HCT116 (cell line): ENCODE results near the gene FSTL4. TPM values are rescaled to one million over a fixed set of nuclear protein-coding genes. Genes with fewer than 3 reads are reported as not detected.

Experiments used
- ATAC-seq: fragments of 200-7000 bp; cut with Tn5 transposase; 2 replicates; pipeline ENCODE4 v1.9.1; 2020; ENCODE audit warnings: mild to moderate bottlenecking, moderate library complexity
- BruUV-seq: library from RNA; stranded (reverse); fragments of 400-500 nt; replicated peaks from 2 replicates; lab custom pipeline; 2021; lab: Mats Ljungman, UMichigan
- CTCF ChIA-PET: fragments of 300-600 bp; sonication (Branson Sonifier 250); formaldehyde crosslinking; loops from one replicate; lab custom pipeline; 2021; ENCODE audit warnings: antibody characterized with exemption; lab: Charles Lee
- POLR2A ChIA-PET: fragments of 300-600, 350-600 bp; sonication (Branson Sonifier 250); formaldehyde crosslinking; loops from one replicate; lab custom pipeline; 2021; ENCODE audit warnings: antibody characterized with exemption; lab: Charles Lee
- RAD21 ChIA-PET, 2 experiments: fragments of 300-600 bp; sonication (Branson Sonifier 250); formaldehyde crosslinking; loops; one replicate each; lab custom pipeline; 2023; ENCODE audit warnings: low total read pairs in 2 of 2; ENCODE audit not compliant: uncharacterized antibody in 2 of 2, unreplicated experiment in 2 of 2, low non-redundant PET in 1 of 2; lab: Charles Lee
- DNase-seq: peaks from one replicate; pipeline ENCODE4 v3.0.0-alpha.2; 2010; ENCODE audit warnings: low read depth, low spot score
- H2AFZ ChIP-seq: fragments of 200-600 bp; shearing (Covaris generic), sonication (generic); 2 replicates; pipeline ENCODE4 v1.6.1; 2017; ENCODE audit warnings: low read depth, mixed run types, mixed read lengths, antibody characterized with exemption, low read length; ENCODE audit not compliant: poor library complexity, severe bottlenecking
- H3K27ac ChIP-seq: 2 replicates; pipeline ENCODE4 v1.5.1; 2012; ENCODE audit warnings: low read depth, low read length
- H3K27me3 ChIP-seq: fragments of 200-600 bp; sonication (generic); 2 replicates; pipeline ENCODE4 v1.6.1; 2016; ENCODE audit warnings: mixed run types, low read length, mixed read lengths; ENCODE audit not compliant: insufficient read depth
- H3K36me3 ChIP-seq, 2 experiments: fragments of 200-500 bp in 1 of 2; fragments of 200-600 bp in 1 of 2; sonication (Bioruptor generic) in 1 of 2; sonication (generic) in 1 of 2; 2 replicates each; pipeline versions ENCODE4 v1.5.1 to v1.6.1; 2014 to 2016; ENCODE audit warnings: low read length in 2 of 2, inconsistent platforms in 1 of 2, mixed read lengths in 1 of 2, mixed run types in 1 of 2; ENCODE audit not compliant: insufficient read depth in 2 of 2, control insufficient read depth in 1 of 2
- H3K4me1 ChIP-seq, 2 experiments: fragments of 200-600 bp in 1 of 2; sonication (generic) in 1 of 2; 2 replicates each; pipeline versions ENCODE4 v1.5.1 to v1.6.1; 2012 to 2017; ENCODE audit warnings: low read length in 2 of 2, inconsistent platforms in 1 of 2, mild to moderate bottlenecking in 1 of 2, mixed read lengths in 1 of 2, mixed run types in 1 of 2, moderate library complexity in 1 of 2; ENCODE audit not compliant: insufficient read depth in 2 of 2, control insufficient read depth in 1 of 2
- H3K4me2 ChIP-seq: fragments of 200-600 bp; sonication (generic); 2 replicates; pipeline ENCODE4 v1.6.1; 2017; ENCODE audit warnings: mixed run types, low read length, mixed read lengths
- H3K4me3 ChIP-seq, 2 experiments: fragments of 200-600 bp in 1 of 2; sonication (generic) in 1 of 2; replicated peaks in 1 of 2; 2 replicates each; pipeline ENCODE4 v1.5.1; 2011 to 2016; ENCODE audit warnings: low read length in 2 of 2, control low read depth in 1 of 2, low read depth in 1 of 2, mild to moderate bottlenecking in 1 of 2, mixed read lengths in 1 of 2, mixed run types in 1 of 2
- H3K79me2 ChIP-seq: fragments of 200-600 bp; sonication (generic); 2 replicates; pipeline ENCODE4 v1.6.1; 2017; ENCODE audit warnings: mild to moderate bottlenecking, mixed run types, low read length, moderate library complexity, mixed read lengths; ENCODE audit not compliant: insufficient read depth
- H3K9ac ChIP-seq: fragments of 200-600 bp; sonication (generic); 2 replicates; pipeline ENCODE4 v1.6.1; 2016; ENCODE audit warnings: low read length, mixed read lengths
- H3K9me2 ChIP-seq: fragments of 200-600 bp; sonication (generic), shearing (Covaris generic); 2 replicates; pipeline ENCODE4 v1.6.1; 2017; ENCODE audit warnings: mixed run types, mild to moderate bottlenecking, moderate library complexity; ENCODE audit not compliant: insufficient read depth
- H3K9me3 ChIP-seq, 2 experiments: fragments of 200-500 bp in 1 of 2; fragments of 200-600 bp in 1 of 2; sonication (Bioruptor generic) in 1 of 2; sonication (generic) in 1 of 2; 2 replicates each; pipeline ENCODE4 v1.6.1; 2014 to 2017; ENCODE audit warnings: low read length in 2 of 2, mixed read lengths in 2 of 2, inconsistent platforms in 1 of 2, low read depth in 1 of 2, mild to moderate bottlenecking in 1 of 2, mixed run types in 1 of 2, moderate library complexity in 1 of 2; ENCODE audit not compliant: control insufficient read depth in 1 of 2, insufficient read depth in 1 of 2
- H4K20me1 ChIP-seq: fragments of 200-600 bp; sonication (generic), shearing (Covaris generic); 2 replicates; pipeline ENCODE4 v1.6.1; 2017; ENCODE audit warnings: mixed run types, mild to moderate bottlenecking, moderate library complexity; ENCODE audit not compliant: insufficient read depth
- CBX3 ChIP-seq: IDR thresholded peaks from 2 replicates; pipeline ENCODE4 v1.6.1; 2012; ENCODE audit warnings: low read depth
- EGR1 ChIP-seq: IDR thresholded peaks from 2 replicates; pipeline ENCODE4 v1.6.1; 2012; ENCODE audit warnings: low read depth
- FOSL1 ChIP-seq: IDR thresholded peaks from 2 replicates; pipeline ENCODE4 v1.6.1; 2012; ENCODE audit warnings: low read depth
- POLR2AphosphoS5 ChIP-seq: IDR thresholded peaks from 2 replicates; pipeline ENCODE4 v1.6.1; 2011; ENCODE audit warnings: mild to moderate bottlenecking, low read depth, low read length, moderate library complexity
- SRF ChIP-seq: IDR thresholded peaks from 2 replicates; pipeline ENCODE4 v1.6.1; 2012; ENCODE audit warnings: low read depth
- YY1 ChIP-seq: IDR thresholded peaks from 2 replicates; pipeline ENCODE4 v1.6.1; 2011; ENCODE audit warnings: low read length, low read depth, moderate library complexity, mild to moderate bottlenecking; ENCODE audit not compliant: insufficient replicate concordance; ENCODE audit errors: extremely low read depth
- ZFX ChIP-seq: fragments of 450-650 bp; IDR thresholded peaks from 2 replicates; pipeline ENCODE4 v1.6.1; 2017
- intact Hi-C: fragments of 100-400 bp; cut with micrococcal nuclease; formaldehyde crosslinking; loops from 2 replicates; pipeline ENCODE4 v1.10.0; 2022
- total RNA-seq: library from RNA; stranded (reverse); gene quantifications from one replicate; pipeline ENCODE4 v1.2.1, GENCODE V29; 2021; ENCODE audit not compliant: unreplicated experiment
- TF ChIP-seq, protein P1 (sequence below): IDR thresholded peaks from 2 replicates; pipeline ENCODE4 v1.6.1; 2012
- TF ChIP-seq, protein P2 (sequence below): IDR thresholded peaks from 2 replicates; pipeline ENCODE4 v1.6.1; 2012
- TF ChIP-seq, protein P3 (sequence below): IDR thresholded peaks from 2 replicates; pipeline ENCODE4 v1.6.1; 2011; ENCODE audit warnings: mild to moderate bottlenecking, low read length, moderate library complexity; ENCODE audit not compliant: insufficient replicate concordance; ENCODE audit errors: extremely low read depth

FSTL4 gene
- total RNA-seq, 1 experiment from 2014 or later, result 0.37 TPM

- H3K36me3 ChIP-seq, result no peaks in the 10 kb centered on the region
- RAD21 ChIA-PET, result interaction anchor here (1.0 to 1.2 kb wide), 2 partner anchors 133 to 135 kb away, joined by 3 read pairs; no protein-coding TSS in a partner anchor
- no peak for DNase-seq
- no peak for TF ChIP-seq FOSL1
- TF ChIP-seq, protein P1, sequence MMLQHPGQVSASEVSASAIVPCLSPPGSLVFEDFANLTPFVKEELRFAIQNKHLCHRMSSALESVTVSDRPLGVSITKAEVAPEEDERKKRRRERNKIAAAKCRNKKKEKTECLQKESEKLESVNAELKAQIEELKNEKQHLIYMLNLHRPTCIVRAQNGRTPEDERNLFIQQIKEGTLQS, result no peak
- TF ChIP-seq SRF, result no peak
- no peak for TF ChIP-seq EGR1
- no peak for TF ChIP-seq ZFX
- TF ChIP-seq YY1, result no peak
- no peak for TF ChIP-seq POLR2AphosphoS5
- TF ChIP-seq, protein P2, sequence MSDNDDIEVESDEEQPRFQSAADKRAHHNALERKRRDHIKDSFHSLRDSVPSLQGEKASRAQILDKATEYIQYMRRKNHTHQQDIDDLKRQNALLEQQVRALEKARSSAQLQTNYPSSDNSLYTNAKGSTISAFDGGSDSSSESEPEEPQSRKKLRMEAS, result no peak
- TF ChIP-seq, protein P3, sequence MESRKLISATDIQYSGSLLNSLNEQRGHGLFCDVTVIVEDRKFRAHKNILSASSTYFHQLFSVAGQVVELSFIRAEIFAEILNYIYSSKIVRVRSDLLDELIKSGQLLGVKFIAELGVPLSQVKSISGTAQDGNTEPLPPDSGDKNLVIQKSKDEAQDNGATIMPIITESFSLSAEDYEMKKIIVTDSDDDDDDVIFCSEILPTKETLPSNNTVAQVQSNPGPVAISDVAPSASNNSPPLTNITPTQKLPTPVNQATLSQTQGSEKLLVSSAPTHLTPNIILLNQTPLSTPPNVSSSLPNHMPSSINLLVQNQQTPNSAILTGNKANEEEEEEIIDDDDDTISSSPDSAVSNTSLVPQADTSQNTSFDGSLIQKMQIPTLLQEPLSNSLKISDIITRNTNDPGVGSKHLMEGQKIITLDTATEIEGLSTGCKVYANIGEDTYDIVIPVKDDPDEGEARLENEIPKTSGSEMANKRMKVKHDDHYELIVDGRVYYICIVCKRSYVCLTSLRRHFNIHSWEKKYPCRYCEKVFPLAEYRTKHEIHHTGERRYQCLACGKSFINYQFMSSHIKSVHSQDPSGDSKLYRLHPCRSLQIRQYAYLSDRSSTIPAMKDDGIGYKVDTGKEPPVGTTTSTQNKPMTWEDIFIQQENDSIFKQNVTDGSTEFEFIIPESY, result no peak
- TF ChIP-seq CBX3, result no peak
- no peaks in the 10 kb centered on the region for H3K79me2 ChIP-seq
- CTCF ChIA-PET, result interaction anchor here (1.0 to 3.7 kb wide), 2 partner anchors 23 to 135 kb away, joined by 3 to 36 read pairs; no protein-coding TSS in a partner anchor
- H2AFZ ChIP-seq, result peak overlapping the region; percentile 81
- no peaks in the 10 kb centered on the region for H3K9me2 ChIP-seq
- peak overlapping the region; percentile 82 for H3K27ac ChIP-seq
- POLR2A ChIA-PET, result interaction anchor here (1.2 to 1.5 kb wide), 3 partner anchors 25 to 132 kb away, joined by 3 read pairs; no protein-coding TSS in a partner anchor
- no peaks in the 10 kb centered on the region for H4K20me1 ChIP-seq
- no TSS peak for BruUV-seq
- peaks cover 30 to 70% of the 10 kb centered on the region in 2 experiments for H3K4me1 ChIP-seq
- peak overlapping the region; percentile 80 for H3K4me2 ChIP-seq
- H3K27me3 ChIP-seq, result no peaks in the 10 kb centered on the region
- intact Hi-C loops, result loop anchor here (5.0 to 10.0 kb wide), 2 partner anchors 119 to 861 kb away; no protein-coding TSS in a partner anchor
- ATAC-seq, result peak; percentile 45
- no peaks in the 10 kb centered on the region for H3K9me3 ChIP-seq
- H3K9ac ChIP-seq, result peak overlapping the region; percentile 59
- peak overlapping the region; percentile 23 to 51 for H3K4me3 ChIP-seq
These were observed 366.3 kb downstream of the FSTL4 start for GRCh38 chr5:133246053-133246370.
